ENCODE results near the gene USP15. TPM values are rescaled to one million over a fixed set of nuclear protein-coding genes. Genes with fewer than 3 reads are reported as not detected.

Gene USP15
- total and polyA plus RNA-seq, 4 donors: 16.3 to 102 (median 66.1) TPM

DNA sequence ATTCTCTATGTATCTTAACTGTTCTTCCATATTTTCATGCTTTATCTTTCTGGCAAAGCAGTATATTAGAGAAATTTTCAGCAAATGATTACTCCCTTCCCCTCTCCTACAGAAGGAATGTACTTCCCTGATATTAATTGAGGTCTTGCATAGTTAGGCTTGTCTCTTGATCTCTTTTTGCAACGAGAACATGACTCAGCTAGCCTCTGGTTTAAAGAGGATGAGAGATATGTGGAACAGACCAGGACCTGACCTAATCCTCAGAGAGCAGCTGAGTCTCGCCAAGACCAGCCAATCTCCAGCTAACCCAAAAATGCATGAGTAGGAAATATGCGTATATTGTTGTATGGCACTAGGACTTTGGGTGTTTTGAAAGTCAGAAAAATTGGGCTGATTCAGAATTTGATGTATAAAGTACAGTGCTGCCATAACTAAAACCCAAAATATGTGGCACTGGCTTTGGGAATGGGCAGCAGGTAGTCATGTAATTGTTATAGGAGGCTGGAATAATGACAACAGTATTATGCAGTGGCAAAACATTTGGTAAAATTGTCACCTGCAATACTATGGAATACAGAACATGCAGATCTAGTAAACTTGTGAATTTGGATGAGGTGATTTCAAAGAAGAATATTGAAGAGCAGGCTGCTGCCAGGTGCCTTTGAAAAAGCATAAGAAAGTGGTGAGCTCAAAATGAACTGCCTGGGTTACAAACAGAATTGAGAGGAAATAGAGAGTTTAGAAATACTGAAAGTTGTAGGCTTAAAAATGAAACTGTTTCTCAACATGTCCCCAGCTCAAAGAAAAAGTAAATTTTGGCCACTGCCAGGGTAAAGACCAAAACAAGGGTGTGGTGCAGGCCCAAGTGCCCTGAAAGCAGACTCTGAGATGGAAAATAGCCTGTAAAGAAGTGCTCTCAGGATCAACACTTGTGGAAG, 9.3 kb upstream of the USP15 start:
- intact Hi-C loops (cut with DNase I): no loop called here
- WGBS, 2 donors: 78 to 79% methylated on average over 3 of the region's 3 CpGs
- Histone ChIP-seq H3K36me3 (ENCODE audit: control insufficient read depth in 1 of 2, insufficient read depth in 2 of 2, low read length in 1 of 2) (no peaks in the 10 kb centered on the region), H3K9me3 (ENCODE audit: control insufficient read depth, low read length) (no peaks in the 10 kb centered on the region), H3K27me3 (ENCODE audit: control insufficient read depth in 1 of 2, insufficient read depth in 2 of 2, low read length in 1 of 2) (no peaks in the 10 kb centered on the region), H3K4me3 (ENCODE audit: low read length in 2 of 2) (no peak overlapping the region), H3K27ac (ENCODE audit: low read depth in 1 of 2, low read length in 2 of 2) (no peak overlapping the region), H3K4me1 (ENCODE audit: control insufficient read depth in 1 of 2, insufficient read depth in 2 of 2, low read length in 2 of 2) (no peaks in the 10 kb centered on the region)
- DNase-seq (no peak), ATAC-seq (ENCODE audit: low FRiP score) (no peak)

DNA sequence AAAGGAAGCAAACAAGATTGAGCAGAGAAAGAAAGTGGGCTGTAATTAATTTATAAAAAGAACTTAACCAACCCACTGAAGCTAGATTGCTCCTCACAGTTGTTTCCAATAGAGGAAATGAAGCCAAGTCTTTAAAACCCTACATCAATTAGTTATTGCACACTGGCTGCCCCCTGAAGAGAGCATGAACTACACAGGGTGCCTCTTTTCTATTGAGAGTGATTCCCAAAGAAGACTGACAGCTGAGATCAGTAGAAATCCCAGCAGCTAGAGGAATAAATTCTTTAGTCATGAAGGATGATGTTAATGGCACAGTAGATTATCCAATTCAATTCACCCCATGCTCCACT, 8.6 kb upstream of the USP15 start:
- no peak for ATAC-seq (ENCODE audit: low FRiP score)
- intact Hi-C loops (cut with DNase I): no loop called here

DNA sequence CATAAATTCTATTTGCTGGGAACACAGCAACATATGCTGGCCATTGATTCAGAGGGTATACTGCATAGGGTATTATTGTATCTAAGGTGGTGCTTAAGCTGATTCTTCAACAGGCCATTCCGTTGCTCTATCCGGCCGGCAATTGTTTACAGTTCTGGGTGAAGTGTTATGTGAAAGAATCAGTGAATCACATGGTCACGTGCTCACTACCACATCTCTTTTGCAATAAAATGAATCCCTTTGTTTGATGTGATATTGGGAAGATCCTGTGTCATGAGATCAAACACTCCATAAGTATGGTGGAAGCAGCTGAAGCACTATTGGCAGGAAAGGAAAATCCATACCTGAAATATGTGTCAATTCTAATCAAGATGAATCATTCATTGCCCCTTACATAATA, 7.6 kb upstream of the USP15 start:
- no peaks in the 10 kb centered on the region for H3K27me3 ChIP-seq (ENCODE audit: control insufficient read depth in 1 of 2, insufficient read depth in 2 of 2, low read length in 1 of 2)
- ATAC-seq (ENCODE audit: low FRiP score): no peak
- DNase-seq: no peak
- H3K9me3 ChIP-seq (ENCODE audit: control insufficient read depth, low read length): no peaks in the 10 kb centered on the region
- no peak overlapping the region for H3K27ac ChIP-seq (ENCODE audit: low read depth in 1 of 2, low read length in 2 of 2)
- WGBS, 2 donors: 94 to 96% methylated on average over 4 of the region's 4 CpGs
- intact Hi-C loops (cut with DNase I): no loop called here
- H3K4me1 ChIP-seq (ENCODE audit: control insufficient read depth in 1 of 2, insufficient read depth in 2 of 2, low read length in 2 of 2): no peaks in the 10 kb centered on the region
- H3K4me3 ChIP-seq (ENCODE audit: low read length in 2 of 2): no peak overlapping the region
- H3K36me3 ChIP-seq (ENCODE audit: control insufficient read depth in 1 of 2, insufficient read depth in 2 of 2, low read length in 1 of 2): no peaks in the 10 kb centered on the region

More for the DNA sequence above, 8.6 kb upstream of the USP15 start:
- no peak overlapping the region for H3K4me3 ChIP-seq (ENCODE audit: low read length in 2 of 2)
- H3K36me3 ChIP-seq (ENCODE audit: control insufficient read depth in 1 of 2, insufficient read depth in 2 of 2, low read length in 1 of 2): no peaks in the 10 kb centered on the region
- no peaks in the 10 kb centered on the region for H3K4me1 ChIP-seq (ENCODE audit: control insufficient read depth in 1 of 2, insufficient read depth in 2 of 2, low read length in 2 of 2)
- H3K9me3 ChIP-seq (ENCODE audit: control insufficient read depth, low read length): no peaks in the 10 kb centered on the region
- DNase-seq: no peak
- H3K27me3 ChIP-seq (ENCODE audit: control insufficient read depth in 1 of 2, insufficient read depth in 2 of 2, low read length in 1 of 2): no peaks in the 10 kb centered on the region
- no peak overlapping the region for H3K27ac ChIP-seq (ENCODE audit: low read depth in 1 of 2, low read length in 2 of 2)

DNA sequence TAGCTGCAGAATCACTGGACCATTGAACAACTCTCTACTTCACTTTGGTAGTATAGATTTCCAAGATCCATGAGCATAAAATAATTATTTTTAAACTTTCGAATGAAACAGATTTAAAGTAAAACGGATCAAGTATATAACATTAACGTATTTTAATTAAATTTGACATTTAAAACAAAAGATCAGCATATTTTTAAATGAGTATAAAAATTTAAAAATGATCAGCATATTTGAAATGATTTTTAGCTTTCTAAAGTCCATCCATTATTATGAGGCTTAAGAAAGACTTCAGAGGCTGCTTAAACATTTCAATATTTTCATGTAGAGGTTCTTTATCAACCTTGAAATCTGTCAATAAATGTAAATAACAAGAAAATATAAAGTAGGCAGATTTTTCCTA, 5.2 kb upstream of the USP15 start:
- Histone ChIP-seq H3K4me1 (ENCODE audit: control insufficient read depth in 1 of 2, insufficient read depth in 2 of 2, low read length in 2 of 2) (no peaks in the 10 kb centered on the region), H3K4me3 (ENCODE audit: low read length in 2 of 2) (no peak overlapping the region), H3K27ac (ENCODE audit: low read depth in 1 of 2, low read length in 2 of 2) (no peak overlapping the region), H3K9me3 (ENCODE audit: control insufficient read depth, low read length) (no peaks in the 10 kb centered on the region), H3K36me3 (ENCODE audit: control insufficient read depth in 1 of 2, insufficient read depth in 2 of 2, low read length in 1 of 2) (no peaks in the 10 kb centered on the region), H3K27me3 (ENCODE audit: control insufficient read depth in 1 of 2, insufficient read depth in 2 of 2, low read length in 1 of 2) (no peaks in the 10 kb centered on the region)
- ATAC-seq (ENCODE audit: low FRiP score): no peak
- DNase-seq: no peak
- WGBS, 2 donors: 95 to 96% methylated on average over 3 of the region's 3 CpGs
- intact Hi-C loops (cut with DNase I): no loop called here

DNA sequence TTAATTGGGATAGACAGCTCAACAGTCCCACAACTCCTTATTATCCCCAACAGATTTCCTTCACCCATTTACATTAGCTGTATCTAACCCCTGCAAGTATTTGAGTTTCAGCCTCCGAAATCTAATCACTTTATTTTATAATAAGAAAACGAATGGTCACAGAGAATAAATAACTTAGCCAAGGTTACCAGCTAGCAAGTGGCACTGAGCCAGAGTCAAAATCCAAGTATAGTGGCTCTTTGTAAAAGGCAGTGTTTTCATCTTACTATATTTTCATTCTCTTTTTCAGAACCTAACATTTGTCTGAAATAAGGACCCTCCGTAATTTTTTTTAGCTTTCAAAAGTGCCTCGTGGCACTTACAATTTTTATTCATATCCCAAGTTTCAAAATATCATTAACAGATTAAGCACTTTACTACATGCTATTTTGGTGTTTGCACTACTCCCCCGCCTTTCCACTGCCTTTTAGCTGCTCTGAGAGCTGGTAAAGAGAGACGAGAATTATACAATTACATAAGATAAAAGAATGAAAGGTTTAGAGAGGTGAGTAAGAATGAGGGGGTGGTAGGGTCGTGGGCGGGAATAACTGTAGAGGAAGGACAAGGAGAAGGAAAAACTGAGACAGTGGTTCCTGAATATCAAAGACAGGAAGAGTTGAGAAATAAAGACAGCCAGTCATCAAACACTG, 3.7 kb upstream of the USP15 start:
- Histone ChIP-seq H3K27me3 (ENCODE audit: control insufficient read depth in 1 of 2, insufficient read depth in 2 of 2, low read length in 1 of 2) (no peaks in the 10 kb centered on the region), H3K4me3 (ENCODE audit: low read length in 2 of 2) (peak overlapping the region; percentile 2 to 28), H3K9me3 (ENCODE audit: control insufficient read depth, low read length) (no peaks in the 10 kb centered on the region), H3K4me1 (ENCODE audit: control insufficient read depth in 1 of 2, insufficient read depth in 2 of 2, low read length in 2 of 2) (no peaks in the 10 kb centered on the region), H3K27ac (ENCODE audit: low read depth in 1 of 2, low read length in 2 of 2) (no peak overlapping the region), H3K36me3 (ENCODE audit: control insufficient read depth in 1 of 2, insufficient read depth in 2 of 2, low read length in 1 of 2) (no peaks in the 10 kb centered on the region)
- ATAC-seq (ENCODE audit: low FRiP score) (no peak), DNase-seq (no peak)
- intact Hi-C loops (cut with DNase I): no loop called here
- 8 to 12% methylated on average over 8 of the region's 8 CpGs for WGBS, 2 donors

DNA sequence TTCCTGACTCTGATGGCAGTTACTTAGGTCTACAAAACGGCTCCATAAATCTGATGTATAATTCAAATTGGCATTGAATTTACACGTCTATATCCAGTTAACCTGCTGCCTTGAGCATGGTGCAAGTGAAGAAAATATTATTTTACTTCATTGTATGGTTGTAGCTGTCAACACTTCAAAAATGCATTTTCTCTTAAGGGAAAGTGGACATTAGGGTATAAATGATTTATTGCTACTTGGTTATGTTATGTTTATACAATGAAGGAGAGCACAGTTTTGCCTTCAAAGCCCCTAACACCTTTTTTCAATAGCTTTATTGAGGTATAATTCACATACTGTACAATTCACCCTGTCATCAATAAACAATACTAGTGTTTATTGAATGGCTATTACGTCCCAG, 2.0 kb upstream of the USP15 start:
- Histone ChIP-seq H3K36me3 (ENCODE audit: control insufficient read depth in 1 of 2, insufficient read depth in 2 of 2, low read length in 1 of 2) (no peaks in the 10 kb centered on the region), H3K9me3 (ENCODE audit: control insufficient read depth, low read length) (no peaks in the 10 kb centered on the region), H3K4me3 (ENCODE audit: low read length in 2 of 2) (no peak overlapping the region), H3K4me1 (ENCODE audit: control insufficient read depth in 1 of 2, insufficient read depth in 2 of 2, low read length in 2 of 2) (peaks cover 0 to 2% of the 10 kb centered on the region in 2 donors), H3K27me3 (ENCODE audit: control insufficient read depth in 1 of 2, insufficient read depth in 2 of 2, low read length in 1 of 2) (no peaks in the 10 kb centered on the region), H3K27ac (ENCODE audit: low read depth in 1 of 2, low read length in 2 of 2) (no peak overlapping the region)
- DNase-seq (no peak), ATAC-seq (ENCODE audit: low FRiP score) (no peak)
- intact Hi-C loops (cut with DNase I): no loop called here
- WGBS, 2 donors: 86 to 91% methylated on average over 3 of the region's 3 CpGs

DNA sequence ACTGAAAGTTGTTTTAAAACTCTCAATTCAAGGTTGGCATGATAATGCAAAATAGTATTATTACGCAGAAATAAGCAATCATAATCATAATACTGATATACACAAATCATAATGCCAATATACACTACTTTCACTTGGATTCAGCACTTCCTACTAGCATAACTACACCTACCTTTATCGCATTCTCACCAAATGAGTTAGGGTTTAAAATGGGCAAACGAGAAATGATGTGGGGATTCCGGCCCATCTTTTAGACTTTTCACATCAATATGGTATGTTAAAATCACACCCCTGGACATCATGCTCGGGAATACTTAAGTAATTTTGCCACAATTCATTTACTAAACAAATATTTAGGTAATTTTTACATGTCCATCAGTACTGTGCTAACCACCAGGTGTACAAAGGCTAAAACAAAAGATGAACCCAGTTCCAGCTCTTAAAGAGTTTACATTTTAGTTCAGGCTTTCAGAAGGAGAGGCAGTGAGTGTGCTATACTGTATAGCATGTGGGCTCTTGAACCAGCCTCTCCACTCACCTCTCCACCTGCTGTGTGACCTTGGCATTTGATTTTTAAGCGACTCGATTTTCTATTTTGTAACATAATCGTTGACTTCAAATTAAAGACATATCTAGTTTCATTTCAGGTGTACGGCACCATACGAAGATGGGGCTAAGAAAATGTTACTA, 1.1 kb upstream of the USP15 start:
- Histone ChIP-seq H3K27me3 (ENCODE audit: control insufficient read depth in 1 of 2, insufficient read depth in 2 of 2, low read length in 1 of 2) (no peaks in the 10 kb centered on the region), H3K27ac (ENCODE audit: low read depth in 1 of 2, low read length in 2 of 2) (peak overlapping the region; percentile 23 to 85), H3K4me1 (ENCODE audit: control insufficient read depth in 1 of 2, insufficient read depth in 2 of 2, low read length in 2 of 2) (peaks cover 0 to 2% of the 10 kb centered on the region in 2 donors), H3K9me3 (ENCODE audit: control insufficient read depth, low read length) (no peaks in the 10 kb centered on the region), H3K4me3 (ENCODE audit: low read length in 2 of 2) (peak overlapping the region; percentile 63 to 92), H3K36me3 (ENCODE audit: control insufficient read depth in 1 of 2, insufficient read depth in 2 of 2, low read length in 1 of 2) (no peaks in the 10 kb centered on the region)
- intact Hi-C loops (cut with DNase I): no loop called here
- 31% methylated on average over 10 of the region's 10 CpGs for WGBS, 2 donors
- no peak for DNase-seq
- ATAC-seq (ENCODE audit: low FRiP score): no peak

DNA sequence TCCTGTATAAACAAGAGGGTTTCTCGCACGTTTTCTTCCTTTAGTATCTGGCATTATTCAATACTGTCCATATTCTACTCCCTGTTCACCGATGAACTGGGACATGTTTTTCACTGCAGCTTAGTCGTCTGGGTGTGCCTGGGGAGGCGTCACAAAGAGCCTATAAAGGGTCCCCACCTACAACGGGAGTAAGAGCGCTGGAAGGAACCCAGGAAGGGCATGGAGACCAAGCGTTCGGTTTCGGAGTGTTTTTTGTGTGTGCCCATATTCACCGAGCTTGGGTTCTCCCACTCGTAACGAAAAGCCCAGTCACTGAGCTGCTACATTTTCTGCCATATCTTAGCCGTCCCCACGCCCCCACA, 592 bp upstream of the USP15 start:
- Histone ChIP-seq H3K4me1 (ENCODE audit: control insufficient read depth in 1 of 2, insufficient read depth in 2 of 2, low read length in 2 of 2) (peaks cover 0 to 2% of the 10 kb centered on the region in 2 donors), H3K4me3 (ENCODE audit: low read length in 2 of 2) (peak overlapping the region; percentile 63 to 92), H3K36me3 (ENCODE audit: control insufficient read depth in 1 of 2, insufficient read depth in 2 of 2, low read length in 1 of 2) (no peaks in the 10 kb centered on the region), H3K27ac (ENCODE audit: low read depth in 1 of 2, low read length in 2 of 2) (peak overlapping the region; percentile 23 to 85), H3K27me3 (ENCODE audit: control insufficient read depth in 1 of 2, insufficient read depth in 2 of 2, low read length in 1 of 2) (no peaks in the 10 kb centered on the region), H3K9me3 (ENCODE audit: control insufficient read depth, low read length) (no peaks in the 10 kb centered on the region)
- WGBS, 2 donors: 0 to 1% methylated on average over 15 of the region's 15 CpGs
- intact Hi-C loops (cut with DNase I): no loop called here
- peak; percentile 45 for ATAC-seq (ENCODE audit: low FRiP score)
- DNase-seq: no peak

Data from aorta (tissue), 5 donors.